ENCODE data around the gene RNPEPL1. TPM values are rescaled to one million over a fixed set of nuclear protein-coding genes. Genes with fewer than 3 reads are reported as not detected.

The RNPEPL1 gene
- polyA plus RNA-seq, 3 donors = 15.4 to 100 (median 36.4) TPM

DNA sequence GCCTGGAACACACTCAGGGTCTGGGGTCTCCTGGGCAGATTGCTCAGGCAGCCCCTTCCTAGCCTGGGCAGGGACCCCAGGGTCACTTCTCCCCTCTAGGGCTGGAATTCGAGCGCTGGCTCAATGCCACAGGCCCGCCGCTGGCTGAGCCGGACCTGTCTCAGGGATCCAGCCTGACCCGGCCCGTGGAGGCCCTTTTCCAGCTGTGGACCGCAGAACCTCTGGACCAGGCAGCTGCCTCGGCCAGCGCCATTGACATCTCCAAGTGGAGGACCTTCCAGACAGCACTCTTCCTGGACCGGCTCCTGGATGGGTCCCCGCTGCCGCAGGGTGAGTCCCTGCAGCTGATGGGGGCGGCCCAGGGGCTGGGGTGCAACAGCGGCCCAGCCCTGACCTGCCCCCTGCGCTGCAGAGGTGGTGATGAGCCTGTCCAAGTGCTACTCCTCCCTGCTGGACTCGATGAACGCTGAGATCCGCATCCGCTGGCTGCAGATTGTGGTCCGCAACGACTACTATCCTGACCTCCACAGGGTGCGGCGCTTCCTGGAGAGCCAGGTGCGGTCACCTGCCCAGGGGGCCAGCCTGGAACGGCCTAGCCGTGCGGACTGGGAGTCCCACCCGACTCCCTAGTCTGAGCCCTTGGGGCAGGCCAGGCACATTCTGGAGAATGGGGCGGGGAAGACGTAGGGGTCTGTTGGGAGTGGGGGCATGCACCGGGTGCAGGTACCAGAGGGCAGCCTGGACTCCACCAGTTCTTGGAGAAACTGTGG lies 8.3 kb downstream of the RNPEPL1 start:
- no peak overlapping the region for H3K4me3 ChIP-seq (replicated peaks in 1 of 3; ENCODE audit: low read depth in 2 of 3, low read length in 3 of 3)
- H3K36me3 ChIP-seq (replicated peaks in 1 of 2; ENCODE audit: control insufficient read depth in 1 of 2, insufficient read depth in 2 of 2, low read length in 2 of 2) = peaks cover 65 to 74% of the 10 kb centered on the region in 2 donors
- H3K4me2 ChIP-seq (replicated peaks; ENCODE audit: extremely low read depth, low read length, poor library complexity, severe bottlenecking) = no peak overlapping the region
- no peak for DNase-seq
- Mint-ChIP-seq H3K4me1 (peaks cover 36% of the 10 kb centered on the region), H3K9me3 (peaks cover 0 to 1% (median 0%) of the 10 kb centered on the region in 7 donors), H3K27ac (peak overlapping the region in 3 of 7 donors; percentile 25 to 63 (median 42)), H3K27me3 (ENCODE audit: low read depth in 3 of 3) (peaks cover 0 to 2% (median 2%) of the 10 kb centered on the region in 3 donors), H3K4me3 (no peak overlapping the region), H3K36me3 (peaks cover 50 to 70% of the 10 kb centered on the region in 2 donors)
- no peak overlapping the region for H2AFZ ChIP-seq (ENCODE audit: insufficient read depth, low read depth, low read length, poor library complexity, severe bottlenecking)
- TF ChIP-seq, protein P1, sequence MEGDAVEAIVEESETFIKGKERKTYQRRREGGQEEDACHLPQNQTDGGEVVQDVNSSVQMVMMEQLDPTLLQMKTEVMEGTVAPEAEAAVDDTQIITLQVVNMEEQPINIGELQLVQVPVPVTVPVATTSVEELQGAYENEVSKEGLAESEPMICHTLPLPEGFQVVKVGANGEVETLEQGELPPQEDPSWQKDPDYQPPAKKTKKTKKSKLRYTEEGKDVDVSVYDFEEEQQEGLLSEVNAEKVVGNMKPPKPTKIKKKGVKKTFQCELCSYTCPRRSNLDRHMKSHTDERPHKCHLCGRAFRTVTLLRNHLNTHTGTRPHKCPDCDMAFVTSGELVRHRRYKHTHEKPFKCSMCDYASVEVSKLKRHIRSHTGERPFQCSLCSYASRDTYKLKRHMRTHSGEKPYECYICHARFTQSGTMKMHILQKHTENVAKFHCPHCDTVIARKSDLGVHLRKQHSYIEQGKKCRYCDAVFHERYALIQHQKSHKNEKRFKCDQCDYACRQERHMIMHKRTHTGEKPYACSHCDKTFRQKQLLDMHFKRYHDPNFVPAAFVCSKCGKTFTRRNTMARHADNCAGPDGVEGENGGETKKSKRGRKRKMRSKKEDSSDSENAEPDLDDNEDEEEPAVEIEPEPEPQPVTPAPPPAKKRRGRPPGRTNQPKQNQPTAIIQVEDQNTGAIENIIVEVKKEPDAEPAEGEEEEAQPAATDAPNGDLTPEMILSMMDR (IDR thresholded peaks at IDR 0.05) = no peak
- H3K27me3 ChIP-seq (ENCODE audit: control insufficient read depth in 2 of 2, insufficient read depth in 2 of 2, low read length in 2 of 2) = no peaks in the 10 kb centered on the region
- 97% methylated on average over 32 of the region's 32 CpGs for WGBS (ENCODE audit: insufficient coverage)
- H3K9ac ChIP-seq (ENCODE audit: insufficient read depth, low read length, poor library complexity, severe bottlenecking) = no peak overlapping the region
- H3K79me2 ChIP-seq (ENCODE audit: insufficient read depth, low read length) = peaks cover 64% of the 10 kb centered on the region
- peaks cover 36 to 41% of the 10 kb centered on the region in 2 donors for H3K4me1 ChIP-seq (ENCODE audit: control insufficient read depth in 1 of 2, insufficient read depth in 2 of 2, low read length in 2 of 2)
- H3K27ac ChIP-seq (ENCODE audit: low read depth in 1 of 2, low read length in 2 of 2) = no peak overlapping the region
- peaks cover 94% of the 10 kb centered on the region for H4K20me1 ChIP-seq (ENCODE audit: insufficient read depth, low read length)
- intact Hi-C loops (cut with micrococcal nuclease) = no loop called here
- no peaks in the 10 kb centered on the region for H3K9me3 ChIP-seq (replicated peaks in 1 of 2; ENCODE audit: control insufficient read depth in 1 of 2, insufficient read depth in 1 of 2, low read length in 2 of 2)

DNA sequence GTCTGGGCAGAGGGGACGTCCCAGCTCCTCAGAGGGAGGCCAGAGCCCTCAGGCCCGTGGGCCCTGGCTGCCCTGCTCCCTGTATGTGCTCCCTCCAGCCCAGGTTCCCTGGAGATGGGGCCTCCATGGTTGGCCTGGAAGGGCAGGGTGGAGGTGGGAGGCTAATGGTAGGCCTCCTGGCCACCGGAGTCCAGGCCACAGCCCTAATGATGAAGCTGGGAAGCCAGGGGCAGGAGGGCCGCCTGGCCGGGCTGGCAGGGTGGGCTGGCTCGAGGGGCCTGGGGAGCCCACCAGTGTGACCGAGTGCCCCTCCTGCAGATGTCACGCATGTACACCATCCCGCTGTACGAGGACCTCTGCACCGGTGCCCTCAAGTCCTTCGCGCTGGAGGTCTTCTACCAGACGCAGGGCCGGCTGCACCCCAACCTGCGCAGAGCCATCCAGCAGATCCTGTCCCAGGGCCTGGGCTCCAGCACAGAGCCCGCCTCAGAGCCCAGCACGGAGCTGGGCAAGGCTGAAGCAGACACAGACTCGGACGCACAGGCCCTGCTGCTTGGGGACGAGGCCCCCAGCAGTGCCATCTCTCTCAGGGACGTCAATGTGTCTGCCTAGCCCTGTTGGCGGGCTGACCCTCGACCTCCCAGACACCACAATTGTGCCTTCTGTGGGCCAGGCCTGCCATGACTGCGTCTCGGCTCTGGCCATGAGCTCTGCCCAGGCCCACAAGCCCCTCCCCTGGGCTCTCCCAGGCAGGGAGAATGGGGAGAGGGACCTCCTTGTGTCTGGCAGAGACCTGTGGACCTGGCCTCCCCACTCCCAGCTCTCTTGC lies 9.2 kb downstream of the RNPEPL1 start:
- H3K27me3 Mint-ChIP-seq (ENCODE audit: low read depth in 3 of 3) = peaks cover 0 to 2% (median 2%) of the 10 kb centered on the region in 3 donors
- no peak overlapping the region for H3K9ac ChIP-seq (ENCODE audit: insufficient read depth, low read length, poor library complexity, severe bottlenecking)
- H2AFZ ChIP-seq (ENCODE audit: insufficient read depth, low read depth, low read length, poor library complexity, severe bottlenecking) = no peak overlapping the region
- H3K27ac Mint-ChIP-seq = peak overlapping the region in 1 of 7 donors; percentile 46
- intact Hi-C loops (cut with micrococcal nuclease) = no loop called here
- H3K4me3 ChIP-seq (replicated peaks in 1 of 3; ENCODE audit: low read depth in 2 of 3, low read length in 3 of 3) = no peak overlapping the region
- peaks cover 38% of the 10 kb centered on the region for H3K4me1 Mint-ChIP-seq
- H3K4me1 ChIP-seq (ENCODE audit: control insufficient read depth in 1 of 2, insufficient read depth in 2 of 2, low read length in 2 of 2) = peaks cover 36 to 40% of the 10 kb centered on the region in 2 donors
- no peak for DNase-seq
- peaks cover 0 to 2% (median 0%) of the 10 kb centered on the region in 7 donors for H3K9me3 Mint-ChIP-seq
- H4K20me1 ChIP-seq (ENCODE audit: insufficient read depth, low read length) = peaks cover 86% of the 10 kb centered on the region
- H3K9me3 ChIP-seq (replicated peaks in 1 of 2; ENCODE audit: control insufficient read depth in 1 of 2, insufficient read depth in 1 of 2, low read length in 2 of 2) = no peaks in the 10 kb centered on the region
- no peaks in the 10 kb centered on the region for H3K27me3 ChIP-seq (ENCODE audit: control insufficient read depth in 2 of 2, insufficient read depth in 2 of 2, low read length in 2 of 2)
- H3K27ac ChIP-seq (ENCODE audit: low read depth in 1 of 2, low read length in 2 of 2) = peak overlapping the region in 1 of 2 donors; percentile 41
- H3K4me2 ChIP-seq (replicated peaks; ENCODE audit: extremely low read depth, low read length, poor library complexity, severe bottlenecking) = no peak overlapping the region
- H3K4me3 Mint-ChIP-seq = no peak overlapping the region
- 95% methylated on average over 21 of the region's 26 CpGs for WGBS (ENCODE audit: insufficient coverage)
- H3K36me3 ChIP-seq (replicated peaks in 1 of 2; ENCODE audit: control insufficient read depth in 1 of 2, insufficient read depth in 2 of 2, low read length in 2 of 2) = peaks cover 57 to 66% of the 10 kb centered on the region in 2 donors
- TF ChIP-seq, protein P1 (IDR thresholded peaks at IDR 0.05) = no peak
- H3K36me3 Mint-ChIP-seq = peaks cover 52 to 65% of the 10 kb centered on the region in 2 donors
- H3K79me2 ChIP-seq (ENCODE audit: insufficient read depth, low read length) = peaks cover 64% of the 10 kb centered on the region

Data from CD14-positive monocyte (primary cell).